OCI-LY1 (cell line): Measurements from ENCODE around the gene NKIRAS2.

Experiments
- H2AFZ ChIP-seq: fragments of 200-600 bp; sonication (generic), shearing (Covaris generic); 2 replicates; pipeline ENCODE4 v1.6.0; 2014; ENCODE audit warnings: antibody characterized with exemption, mild to moderate bottlenecking, low read length
- H3F3A ChIP-seq: fragments of 200-600 bp; sonication (generic), shearing (Covaris generic); 2 replicates; pipeline ENCODE4 v1.6.0; 2014; ENCODE audit warnings: mild to moderate bottlenecking, antibody characterized with exemption, low read length, moderate library complexity; ENCODE audit not compliant: insufficient read depth
- H3K27ac ChIP-seq: fragments of 200-600 bp; sonication (generic); 2 replicates; pipeline ENCODE4 v1.5.1; 2014; ENCODE audit warnings: low read length, mixed run types, mild to moderate bottlenecking, low read depth; ENCODE audit not compliant: poor library complexity, severe bottlenecking
- H3K27me3 ChIP-seq: fragments of 200-600 bp; sonication (generic); 2 replicates; pipeline ENCODE4 v1.6.0; 2014; ENCODE audit warnings: antibody characterized with exemption, mild to moderate bottlenecking, low read length, moderate library complexity; ENCODE audit not compliant: insufficient read depth
- H3K36me3 ChIP-seq: fragments of 200-600 bp; sonication (generic); 2 replicates; pipeline ENCODE4 v1.6.1; 2014; ENCODE audit warnings: mild to moderate bottlenecking, antibody characterized with exemption, low read length, moderate library complexity, mixed read lengths; ENCODE audit not compliant: insufficient read depth
- H3K4me1 ChIP-seq: fragments of 200-600 bp; sonication (generic); 2 replicates; pipeline ENCODE4 v1.5.1; 2014; ENCODE audit warnings: mild to moderate bottlenecking, low read length, moderate library complexity; ENCODE audit not compliant: insufficient read depth, severe bottlenecking
- H3K4me2 ChIP-seq: fragments of 200-600 bp; sonication (generic), shearing (Covaris generic); 2 replicates; pipeline ENCODE4 v1.6.1; 2014; ENCODE audit warnings: low read length
- H3K4me3 ChIP-seq: fragments of 200-600 bp; sonication (generic); 2 replicates; pipeline ENCODE4 v1.5.1; 2014; ENCODE audit warnings: low read length, low read depth, mild to moderate bottlenecking, mixed read lengths; ENCODE audit not compliant: poor library complexity, severe bottlenecking
- H3K79me2 ChIP-seq: fragments of 200-600 bp; shearing (Covaris generic); 2 replicates; pipeline ENCODE4 v1.6.1; 2016; ENCODE audit warnings: mixed run types, low read length, mixed read lengths; ENCODE audit not compliant: insufficient read depth
- H3K9ac ChIP-seq: fragments of 200-600 bp; sonication (generic), shearing (Covaris generic); 2 replicates; pipeline ENCODE4 v1.6.1; 2014; ENCODE audit warnings: mild to moderate bottlenecking, low read length, mixed read lengths
- H3K9me2 ChIP-seq: fragments of 200-600 bp; sonication (generic), shearing (Covaris generic); 2 replicates; pipeline ENCODE4 v1.6.1; 2014; ENCODE audit warnings: low read depth, mild to moderate bottlenecking, low read length, mixed read lengths
- H3K9me3 ChIP-seq: fragments of 200-600 bp; shearing (Covaris generic); 2 replicates; pipeline ENCODE4 v1.6.1; 2014; ENCODE audit warnings: low read length, mixed read lengths
- H4K20me1 ChIP-seq: fragments of 200-600 bp; sonication (generic), shearing (Covaris generic); 2 replicates; pipeline ENCODE4 v1.6.0; 2016; ENCODE audit warnings: mild to moderate bottlenecking, low read length; ENCODE audit not compliant: insufficient read depth
- EZH2 ChIP-seq: fragments of 200-600 bp; sonication (generic), shearing (Covaris generic); IDR thresholded peaks from 2 replicates; pipeline ENCODE4 v1.8.0; 2017; ENCODE audit warnings: borderline replicate concordance, mixed run types, mild to moderate bottlenecking, antibody characterized with exemption, low read length, moderate library complexity, mixed read lengths
- TF ChIP-seq, protein P1 (sequence below): fragments of 200-600 bp; sonication (generic), shearing (Covaris generic); IDR thresholded peaks from 2 replicates; pipeline ENCODE4 v1.5.1; 2017; ENCODE audit warnings: mild to moderate bottlenecking, antibody characterized with exemption, low read length, moderate library complexity, mixed read lengths

The NKIRAS2 gene

GRCh38 chr17:42042598-42043319 is 22.9 kb downstream of the NKIRAS2 start:
- H3K9ac ChIP-seq = no peak overlapping the region
- H3K36me3 ChIP-seq = no peaks in the 10 kb centered on the region
- no peak overlapping the region for H3K27ac ChIP-seq
- no peak overlapping the region for H3K4me3 ChIP-seq
- TF ChIP-seq EZH2 = no peak
- TF ChIP-seq, protein P1, sequence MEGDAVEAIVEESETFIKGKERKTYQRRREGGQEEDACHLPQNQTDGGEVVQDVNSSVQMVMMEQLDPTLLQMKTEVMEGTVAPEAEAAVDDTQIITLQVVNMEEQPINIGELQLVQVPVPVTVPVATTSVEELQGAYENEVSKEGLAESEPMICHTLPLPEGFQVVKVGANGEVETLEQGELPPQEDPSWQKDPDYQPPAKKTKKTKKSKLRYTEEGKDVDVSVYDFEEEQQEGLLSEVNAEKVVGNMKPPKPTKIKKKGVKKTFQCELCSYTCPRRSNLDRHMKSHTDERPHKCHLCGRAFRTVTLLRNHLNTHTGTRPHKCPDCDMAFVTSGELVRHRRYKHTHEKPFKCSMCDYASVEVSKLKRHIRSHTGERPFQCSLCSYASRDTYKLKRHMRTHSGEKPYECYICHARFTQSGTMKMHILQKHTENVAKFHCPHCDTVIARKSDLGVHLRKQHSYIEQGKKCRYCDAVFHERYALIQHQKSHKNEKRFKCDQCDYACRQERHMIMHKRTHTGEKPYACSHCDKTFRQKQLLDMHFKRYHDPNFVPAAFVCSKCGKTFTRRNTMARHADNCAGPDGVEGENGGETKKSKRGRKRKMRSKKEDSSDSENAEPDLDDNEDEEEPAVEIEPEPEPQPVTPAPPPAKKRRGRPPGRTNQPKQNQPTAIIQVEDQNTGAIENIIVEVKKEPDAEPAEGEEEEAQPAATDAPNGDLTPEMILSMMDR = no peak
- H3K9me3 ChIP-seq = no peaks in the 10 kb centered on the region
- H3F3A ChIP-seq = no peaks in the 10 kb centered on the region
- H3K9me2 ChIP-seq = no peaks in the 10 kb centered on the region
- no peak overlapping the region for H3K4me2 ChIP-seq
- no peaks in the 10 kb centered on the region for H3K27me3 ChIP-seq
- H3K79me2 ChIP-seq = no peaks in the 10 kb centered on the region
- H3K4me1 ChIP-seq = no peaks in the 10 kb centered on the region
- no peaks in the 10 kb centered on the region for H4K20me1 ChIP-seq
- no peak overlapping the region for H2AFZ ChIP-seq

DNA sequence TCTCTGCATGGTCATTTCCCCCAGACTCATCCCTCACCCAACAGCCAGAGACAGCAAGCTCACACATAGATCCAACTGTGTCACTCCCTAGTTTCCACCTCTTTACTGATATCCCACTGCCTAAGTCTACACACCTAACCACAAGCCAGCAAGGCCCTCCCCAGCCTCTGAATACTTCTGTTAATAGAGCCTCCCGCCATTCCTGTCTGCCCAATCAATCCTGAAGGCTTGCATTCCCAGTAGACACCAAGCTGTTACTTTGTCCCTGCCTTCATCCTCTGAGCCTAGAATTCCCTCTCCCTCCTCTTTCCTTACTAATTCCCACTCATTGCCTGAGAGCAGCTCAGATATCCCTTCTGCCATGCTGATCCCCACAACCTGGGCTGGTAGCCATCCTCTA is 25.8 kb downstream of the NKIRAS2 start:
- no peak for TF ChIP-seq EZH2
- TF ChIP-seq, protein P1 = no peak
- Histone ChIP-seq H3K36me3 (no peaks in the 10 kb centered on the region), H3K79me2 (no peaks in the 10 kb centered on the region), H3K27me3 (0 out of 2 replicates have a peak, but pooled peaks cover 8% of the 10 kb centered on the region), H3K27ac (no peak overlapping the region), H3K4me2 (no peak overlapping the region), H3K4me1 (peaks cover 5% of the 10 kb centered on the region), H3K4me3 (no peak overlapping the region), H2AFZ (no peak overlapping the region), H3K9ac (no peak overlapping the region), H3K9me3 (no peaks in the 10 kb centered on the region), H3K9me2 (no peaks in the 10 kb centered on the region), H4K20me1 (no peaks in the 10 kb centered on the region), H3F3A (no peaks in the 10 kb centered on the region)

GRCh38 chr17:42047343-42047742 is 27.5 kb downstream of the NKIRAS2 start:
- Histone ChIP-seq H3K4me1 (peaks cover 5% of the 10 kb centered on the region), H3K4me2 (no peak overlapping the region), H3K27ac (no peak overlapping the region), H3F3A (no peaks in the 10 kb centered on the region), H3K27me3 (peaks cover 14% of the 10 kb centered on the region; the same call in 1 of the 2 replicates), H3K9ac (no peak overlapping the region), H3K36me3 (no peaks in the 10 kb centered on the region), H3K9me2 (no peaks in the 10 kb centered on the region), H4K20me1 (no peaks in the 10 kb centered on the region), H3K4me3 (no peak overlapping the region), H2AFZ (no peak overlapping the region), H3K79me2 (no peaks in the 10 kb centered on the region), H3K9me3 (no peaks in the 10 kb centered on the region)
- TF ChIP-seq, protein P1 = no peak
- TF ChIP-seq EZH2 = no peak
